ENCODE measurements around the gene TRAPPC6A. TPM values are rescaled to one million over a fixed set of nuclear protein-coding genes. Genes with fewer than 3 reads are reported as not detected.
A peak's percentile ranks its signal among the peaks of the same experiment; 100 is the strongest.

TRAPPC6A gene
- total RNA-seq, 1 donor from 2014 or later: 20.8 TPM

DNA sequence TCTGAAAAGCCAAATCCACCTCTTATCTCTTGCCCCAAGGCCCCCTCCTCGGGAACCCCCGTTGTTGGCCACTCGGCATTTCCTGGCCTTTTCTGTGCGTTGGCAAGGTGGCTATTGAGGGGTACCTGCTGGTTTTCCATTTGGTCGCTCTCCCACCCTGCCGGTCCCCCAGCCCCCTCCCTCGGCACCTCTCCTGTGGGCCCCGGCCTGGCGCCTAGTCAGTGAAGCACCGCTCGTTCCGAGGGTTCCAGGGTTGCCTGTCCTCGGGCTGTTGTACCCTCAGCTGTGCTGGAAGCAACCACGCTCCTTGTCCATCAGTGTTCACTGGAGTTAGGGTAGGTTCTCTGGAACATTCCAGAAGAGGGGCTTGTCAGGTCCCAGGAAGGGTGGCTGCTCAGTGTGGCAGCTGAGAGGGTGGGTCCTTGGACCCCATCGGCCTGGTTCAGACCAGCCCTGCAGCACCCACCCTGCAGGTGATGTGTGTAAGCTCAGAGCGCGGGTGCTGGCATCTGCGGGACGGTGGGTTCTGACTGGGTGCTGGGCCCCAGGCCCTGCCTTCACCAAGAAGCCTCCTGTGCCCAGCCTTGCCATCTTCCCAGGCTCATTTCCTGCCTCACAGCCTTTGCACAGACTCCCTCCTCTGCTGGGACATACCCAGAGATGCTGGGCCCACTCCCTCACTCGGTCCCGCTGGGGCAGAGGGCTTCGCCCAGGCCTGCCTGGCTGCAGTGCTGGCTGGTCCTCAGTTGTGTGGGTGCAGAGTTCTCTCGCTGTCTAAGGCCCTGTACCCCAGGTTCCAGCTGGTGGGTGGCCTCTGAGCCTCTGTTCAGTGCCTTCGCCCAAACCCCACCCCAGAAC lies 38.5 kb downstream of the TRAPPC6A start:
- no peak for ATAC-seq
- DNase-seq (ENCODE audit: low spot score): no peak
- intact Hi-C loops (cut with DNase I): no loop called here

DNA sequence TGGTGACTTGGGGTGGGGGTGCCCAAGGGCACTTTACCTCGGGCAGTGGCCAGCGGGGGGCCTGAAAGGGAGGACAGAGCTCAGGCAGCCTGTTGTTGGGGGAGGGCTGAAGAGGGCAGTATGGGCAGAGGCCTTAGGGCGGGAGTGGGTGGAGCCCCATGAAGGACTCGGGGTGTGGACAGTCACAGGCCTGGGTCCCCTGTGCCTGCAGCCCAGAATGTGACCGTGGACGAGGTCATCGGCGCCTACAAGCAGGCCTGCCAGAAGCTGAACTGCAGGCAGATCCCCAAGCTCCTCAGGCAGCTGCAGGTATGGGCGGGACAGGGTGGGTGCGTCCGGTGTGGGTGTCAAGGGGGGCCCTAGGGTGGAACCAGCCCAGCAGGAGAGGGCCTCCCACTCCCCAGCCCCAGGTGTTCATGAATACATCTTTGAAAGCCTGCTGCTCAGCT lies 39.7 kb downstream of the TRAPPC6A start:
- DNase-seq (ENCODE audit: low spot score): no peak
- ATAC-seq: no peak
- intact Hi-C loops (cut with DNase I): no loop called here

DNA sequence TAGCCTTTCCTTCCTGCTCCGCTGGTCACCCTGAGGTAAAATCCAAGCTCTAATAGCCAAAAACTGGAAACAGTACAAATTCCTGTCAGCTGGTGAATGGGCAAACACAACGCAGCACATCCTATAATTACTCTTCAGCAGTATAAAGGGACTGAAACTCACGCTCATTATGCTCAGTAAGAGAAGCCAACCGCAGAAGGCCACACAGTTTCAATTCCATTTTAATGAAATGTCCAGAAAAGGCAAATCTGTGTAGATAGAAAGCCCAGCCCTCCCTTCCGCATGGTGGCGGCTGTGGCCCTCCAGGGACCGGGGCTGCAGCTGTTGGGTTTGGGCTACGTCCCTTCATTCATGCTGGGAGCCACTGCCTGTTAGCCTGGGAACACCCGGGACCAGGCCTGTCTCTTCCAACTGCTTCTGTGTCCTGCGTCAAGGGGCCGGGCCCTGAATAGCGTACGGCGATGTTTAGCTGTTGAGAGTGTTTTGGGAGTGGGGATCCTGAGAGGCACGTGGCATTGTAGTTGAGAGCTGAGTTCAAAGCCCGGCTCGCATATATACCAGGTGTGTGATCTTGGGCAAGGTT lies 40.8 kb downstream of the TRAPPC6A start:
- DNase-seq (ENCODE audit: low spot score) (no peak), ATAC-seq (peak; percentile 77)
- intact Hi-C loops (cut with DNase I): no loop called here

DNA sequence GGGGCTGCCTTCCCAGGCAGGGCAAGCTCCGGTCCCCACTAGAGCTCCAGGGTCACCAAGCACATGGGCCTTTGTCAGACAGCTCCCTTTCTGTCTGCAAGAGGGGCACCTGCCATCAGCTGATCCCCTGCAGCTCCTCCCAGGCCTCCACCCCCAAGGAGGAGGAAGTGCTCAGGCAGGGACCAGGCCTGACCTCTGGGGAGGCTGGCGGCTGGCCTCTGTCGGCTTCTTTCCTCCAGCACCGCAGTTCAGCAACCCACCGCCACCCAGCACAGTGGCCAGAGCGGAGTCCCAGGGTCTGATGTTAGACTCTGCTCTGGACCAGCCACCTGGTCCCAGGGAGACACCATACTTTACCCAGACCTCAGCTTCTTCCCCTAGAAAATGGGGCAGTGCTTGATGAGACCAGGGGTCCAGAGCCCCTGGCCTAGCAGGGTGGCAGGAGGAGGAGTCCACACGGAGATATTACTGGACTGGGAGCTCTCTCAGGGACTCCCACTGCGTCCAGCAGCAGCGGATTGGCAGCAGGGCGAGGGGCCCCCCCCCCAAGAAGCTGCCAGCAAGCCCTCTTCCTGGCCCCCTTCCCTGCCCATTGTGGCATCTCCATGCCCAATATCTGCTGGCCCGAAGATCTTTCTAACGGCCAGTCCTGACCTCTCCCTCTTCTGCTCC lies 41.4 kb downstream of the TRAPPC6A start:
- DNase-seq (ENCODE audit: low spot score): no peak
- ATAC-seq: no peak
- intact Hi-C loops (cut with DNase I): no loop called here

DNA sequence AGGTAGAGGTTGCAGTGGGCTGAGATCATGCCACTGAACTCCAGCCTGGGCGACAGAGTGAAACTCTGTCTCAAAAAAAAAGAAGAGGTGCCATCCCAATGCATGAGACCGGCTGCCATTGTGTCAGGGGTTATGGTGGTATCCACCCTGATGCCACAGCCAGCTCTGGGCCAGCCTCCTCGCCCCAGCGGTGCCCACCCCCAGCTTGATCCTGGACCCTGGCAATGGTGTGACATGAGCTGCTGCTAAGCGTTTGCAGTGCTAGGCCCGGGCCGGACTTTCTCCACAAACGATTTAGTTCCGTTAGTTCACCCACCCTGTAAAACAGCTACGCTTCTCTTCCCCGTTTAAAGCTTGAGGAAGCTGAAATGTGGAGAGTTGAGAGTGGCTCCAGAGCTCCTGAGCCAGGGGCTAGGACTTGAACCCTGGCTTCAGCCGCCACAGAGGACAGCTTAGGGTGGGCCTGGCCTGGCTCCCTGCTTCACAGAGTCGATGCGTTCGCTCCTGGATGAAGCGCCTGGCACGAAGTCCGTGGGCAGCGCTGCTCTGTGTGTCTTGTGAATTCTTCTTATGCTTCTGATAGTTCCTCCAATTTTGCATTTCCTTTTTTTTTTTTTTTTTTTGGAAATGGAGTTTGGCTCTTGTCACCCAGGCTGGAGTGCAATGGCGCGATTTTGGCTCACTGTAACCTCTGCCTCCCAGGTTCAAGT lies 42.7 kb downstream of the TRAPPC6A start:
- intact Hi-C loops (cut with DNase I): no loop called here
- ATAC-seq (no peak), DNase-seq (ENCODE audit: low spot score) (no peak)

DNA sequence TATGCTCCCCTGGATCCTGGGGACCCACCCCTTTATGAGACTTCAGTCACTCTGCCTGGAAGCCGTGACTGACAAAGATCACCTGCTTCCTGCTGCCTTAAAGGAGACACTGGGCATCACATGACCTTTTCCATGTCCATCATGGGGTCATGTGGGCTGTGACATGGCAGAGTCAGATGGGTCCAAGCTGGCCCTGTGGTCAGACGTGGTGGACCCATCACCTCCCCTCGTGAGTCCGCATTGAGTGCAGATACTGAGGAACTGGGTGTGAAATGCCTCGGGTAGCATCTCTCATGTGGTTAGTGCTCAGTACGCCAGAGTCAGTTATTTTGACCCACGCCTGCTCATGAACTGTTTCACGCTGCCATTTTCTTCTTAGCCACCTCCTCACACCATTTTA lies 44.4 kb downstream of the TRAPPC6A start:
- DNase-seq (ENCODE audit: low spot score) (no peak), ATAC-seq (no peak)
- intact Hi-C loops (cut with DNase I): no loop called here

DNA sequence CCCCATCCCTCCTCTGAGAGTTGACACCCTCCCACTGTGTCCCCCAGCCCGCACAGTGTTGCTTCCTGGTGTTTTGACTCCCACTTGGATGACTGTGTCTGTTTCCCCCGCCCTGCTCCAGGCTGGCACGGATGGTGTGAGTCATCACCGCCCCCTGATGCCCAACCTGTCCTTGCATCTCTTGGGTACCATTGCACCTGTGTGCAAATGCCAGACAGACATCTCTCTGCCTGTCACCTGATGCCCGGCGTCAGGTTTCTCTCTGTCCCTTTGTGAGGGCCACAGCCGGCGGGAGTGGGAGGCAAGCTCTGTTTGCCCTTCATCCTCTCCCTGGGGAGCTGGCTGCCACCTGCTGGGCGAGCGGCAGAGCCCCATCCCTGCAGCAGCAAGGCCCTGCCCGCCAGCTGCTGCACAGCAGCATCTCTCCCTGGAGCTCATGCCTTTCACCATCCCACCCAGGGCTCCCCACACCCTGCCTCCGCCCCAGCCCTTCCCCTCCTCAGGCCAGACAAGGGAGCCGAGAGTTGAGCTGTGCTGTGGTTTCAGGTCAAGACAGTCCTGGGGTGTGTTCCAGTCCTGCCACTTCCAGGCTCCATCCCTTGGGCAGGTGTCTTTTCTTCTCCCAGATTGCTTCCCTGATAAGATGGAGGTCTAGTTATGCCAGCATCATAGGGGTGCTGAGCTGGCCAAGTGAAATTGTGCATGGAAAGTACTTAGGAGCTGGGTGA lies 47.0 kb downstream of the TRAPPC6A start:
- ATAC-seq: no peak
- intact Hi-C loops (cut with DNase I): no loop called here
- DNase-seq (ENCODE audit: low spot score): no peak

DNA sequence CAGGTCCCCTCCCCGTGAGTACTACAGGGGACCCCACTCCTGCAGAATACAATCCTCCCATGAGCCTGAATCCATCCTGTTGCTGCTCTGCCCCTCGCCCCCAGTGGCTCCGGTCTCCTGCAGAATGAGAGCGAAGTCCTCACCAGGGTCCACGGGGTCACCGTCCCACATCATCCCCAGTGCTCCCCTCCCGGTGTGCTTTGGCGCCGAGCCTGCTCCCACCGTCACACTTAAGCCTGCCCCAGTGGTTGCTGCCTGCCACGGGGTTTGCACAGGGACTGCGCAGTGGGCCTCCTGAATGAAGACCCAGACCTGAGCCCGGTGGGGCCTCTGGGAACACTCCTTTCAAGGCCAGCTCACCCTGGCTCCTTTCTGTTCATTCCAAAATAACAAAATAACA lies 47.8 kb downstream of the TRAPPC6A start:
- DNase-seq (ENCODE audit: low spot score): no peak
- intact Hi-C loops (cut with DNase I): no loop called here
- ATAC-seq: no peak

DNA sequence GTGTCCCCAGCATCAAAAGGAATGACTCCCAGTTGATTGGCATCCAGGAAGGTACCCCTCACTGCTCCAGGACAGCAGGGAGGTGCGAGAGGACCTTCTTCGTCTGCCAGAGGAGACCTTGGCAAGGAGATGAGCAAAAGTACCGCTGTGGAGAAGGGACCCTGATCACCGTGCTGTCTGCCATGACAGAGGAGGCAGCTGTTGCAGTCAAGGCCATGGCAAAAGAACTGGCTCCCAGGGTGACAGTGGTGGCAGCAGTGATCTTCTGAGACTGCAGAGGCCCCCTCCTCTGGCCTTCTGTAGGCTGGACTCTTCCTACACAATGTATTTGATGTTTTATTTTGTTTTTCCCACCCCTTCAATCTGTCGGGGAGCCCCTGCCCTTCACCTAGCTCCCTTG lies 49.2 kb downstream of the TRAPPC6A start:
- no peak for DNase-seq (ENCODE audit: low spot score)
- ATAC-seq: no peak
- intact Hi-C loops (cut with DNase I): no loop called here

DNA sequence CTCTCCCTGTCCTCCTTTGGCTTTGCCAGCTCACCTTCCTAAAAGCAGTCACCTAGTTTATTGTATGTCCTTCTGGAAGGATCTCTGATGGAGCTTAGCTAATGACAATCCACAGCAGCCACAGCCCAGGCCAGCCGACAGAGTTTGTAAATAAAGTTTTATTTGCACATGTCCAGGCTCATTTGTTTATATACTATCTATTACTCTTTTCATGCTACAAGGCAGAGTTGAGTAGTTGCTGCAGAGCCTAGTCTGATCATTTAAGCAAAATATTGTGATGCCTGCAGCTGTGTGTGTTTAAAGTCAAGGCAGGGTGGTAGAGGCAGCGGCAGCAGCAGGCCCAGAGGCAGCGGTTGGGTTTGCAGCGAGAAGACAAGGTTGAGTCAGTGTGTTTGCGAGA lies 49.9 kb downstream of the TRAPPC6A start:
- intact Hi-C loops (cut with DNase I): no loop called here
- no peak for ATAC-seq
- no peak for DNase-seq (ENCODE audit: low spot score)

DNA sequence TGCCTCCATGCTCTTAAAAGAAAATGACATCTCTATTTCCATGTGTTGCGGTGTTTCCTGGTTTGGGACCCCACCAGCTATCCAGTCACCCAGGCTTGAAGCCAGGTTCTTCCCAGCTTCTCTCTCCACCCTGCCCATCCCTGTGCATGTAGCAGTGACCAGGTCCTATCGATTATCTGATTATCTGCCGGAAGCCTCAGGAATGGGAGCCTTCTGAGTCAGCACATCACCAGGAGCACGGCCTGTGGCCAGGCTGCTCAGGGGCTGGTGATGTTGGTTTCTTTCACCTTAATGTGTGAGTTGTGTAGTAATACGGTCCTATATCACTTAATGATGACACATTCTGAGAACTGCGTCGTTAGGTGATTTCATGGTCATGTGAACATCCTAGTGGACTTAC lies 51.4 kb downstream of the TRAPPC6A start:
- ATAC-seq (no peak), DNase-seq (ENCODE audit: low spot score) (no peak)
- intact Hi-C loops (cut with DNase I): no loop called here

DNA sequence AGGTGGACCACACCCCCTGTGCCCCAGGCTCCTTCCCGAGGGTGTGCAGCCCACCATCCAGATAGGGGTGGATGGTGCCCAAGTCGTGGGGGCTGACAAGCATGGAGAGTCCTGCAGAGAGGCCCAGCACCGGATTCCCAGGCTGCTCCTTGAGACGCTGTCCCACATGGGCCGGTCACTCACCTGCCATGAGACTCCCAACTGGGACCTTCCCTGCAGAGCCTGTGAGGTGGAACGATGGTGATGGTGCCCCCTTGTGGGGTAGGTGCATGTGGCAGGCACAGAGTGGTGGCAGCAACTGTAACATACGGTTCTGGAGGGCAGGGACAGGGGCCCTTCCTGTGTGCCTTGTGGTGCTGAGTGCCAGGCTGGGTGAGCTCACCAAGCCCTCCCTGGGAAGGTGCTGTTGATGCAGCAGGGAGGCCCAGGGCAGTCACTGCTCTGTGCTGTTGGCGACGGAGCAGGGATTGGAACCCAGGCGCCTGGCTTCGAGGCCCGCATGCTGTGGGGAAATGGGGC lies 52.0 kb downstream of the TRAPPC6A start:
- peak; percentile 18 for ATAC-seq

DNA sequence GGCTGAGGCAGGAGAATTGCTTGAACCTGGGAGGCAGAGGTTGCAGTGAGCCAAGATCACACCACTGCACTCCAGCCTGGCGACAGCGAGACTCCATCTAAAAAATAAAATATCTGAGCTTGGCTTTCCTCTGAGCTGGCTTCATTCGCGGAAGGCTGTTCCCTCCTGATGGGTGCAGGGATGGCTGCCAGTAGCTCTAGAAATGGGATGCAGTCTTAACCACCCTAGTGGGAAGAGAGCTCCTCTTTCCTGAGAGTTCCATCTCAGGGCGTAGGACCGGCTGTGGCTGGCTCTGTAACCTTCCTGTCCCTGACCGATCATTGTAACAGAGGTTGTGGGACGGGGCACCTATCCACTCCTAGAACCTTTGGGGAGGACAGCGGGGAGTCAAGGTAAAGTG lies 52.7 kb downstream of the TRAPPC6A start:
- no peak for DNase-seq (ENCODE audit: low spot score)
- no peak for ATAC-seq
- intact Hi-C loops (cut with DNase I): no loop called here

More for the DNA sequence above, 52.0 kb downstream of the TRAPPC6A start:
- intact Hi-C loops (cut with DNase I): no loop called here
- peak; percentile 70 for DNase-seq (ENCODE audit: low spot score)

DNA sequence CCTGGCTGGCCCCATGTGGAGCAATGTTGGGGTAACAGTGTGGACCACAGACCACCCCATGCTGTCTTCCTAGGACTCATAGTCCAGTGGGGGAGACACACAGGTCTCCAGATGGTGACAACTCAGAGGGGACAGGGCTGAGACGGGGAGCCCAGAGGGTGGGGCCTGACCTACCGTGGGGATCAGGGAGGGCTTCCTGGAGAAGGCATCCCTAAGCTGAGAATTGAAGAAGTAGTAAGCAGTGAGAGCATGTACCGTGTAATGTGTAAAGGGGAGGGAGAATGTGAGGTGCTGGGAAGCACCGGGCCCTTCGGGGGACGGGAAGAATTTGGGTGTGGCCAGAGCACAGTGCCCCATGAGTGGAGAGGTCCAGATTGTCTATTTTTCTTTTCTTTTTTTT lies 54.0 kb downstream of the TRAPPC6A start:
- ATAC-seq: no peak
- intact Hi-C loops (cut with DNase I): no loop called here
- no peak for DNase-seq (ENCODE audit: low spot score)

DNA sequence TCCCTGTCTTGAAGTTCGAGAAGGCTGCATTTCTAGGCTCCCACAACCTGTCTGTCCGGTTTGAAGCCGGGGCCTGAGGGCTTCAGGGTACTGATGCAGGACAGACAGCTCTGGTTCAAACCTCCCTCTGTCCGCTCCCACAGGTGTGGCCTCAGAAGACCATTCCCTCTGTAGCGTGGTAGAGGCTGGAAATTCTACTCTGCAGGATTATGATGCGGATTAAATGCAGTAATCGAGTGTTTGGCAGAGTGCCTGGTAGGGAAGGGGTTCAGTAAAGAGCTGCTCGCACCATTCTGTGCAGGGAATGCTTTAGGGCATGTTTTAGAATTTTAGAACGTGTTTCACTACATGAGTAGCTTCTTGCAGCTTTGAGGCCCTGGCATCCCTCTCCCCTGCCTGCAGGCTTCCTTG lies 54.6 kb downstream of the TRAPPC6A start:
- ATAC-seq (no peak), DNase-seq (ENCODE audit: low spot score) (no peak)
- intact Hi-C loops (cut with DNase I): no loop called here

DNA sequence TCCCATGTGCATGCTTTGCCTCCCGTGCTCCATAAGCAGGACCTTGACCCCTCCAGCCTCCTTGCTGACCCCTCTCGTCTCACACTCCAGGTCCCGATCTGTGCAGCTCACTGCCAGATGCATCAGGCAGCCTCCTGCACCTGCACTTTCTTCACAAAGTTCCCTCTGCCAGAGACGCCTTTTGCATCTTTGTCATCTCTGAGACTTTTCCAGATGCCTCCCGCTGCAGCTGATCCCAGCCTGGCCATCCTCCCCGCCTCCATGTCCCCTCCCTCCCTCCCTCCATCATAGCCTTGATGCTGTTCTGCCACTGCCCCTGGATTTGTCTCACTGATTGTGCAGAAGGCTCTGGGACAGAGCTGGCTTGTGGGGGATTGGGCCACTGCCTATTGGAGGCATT lies 55.2 kb downstream of the TRAPPC6A start:
- no peak for DNase-seq (ENCODE audit: low spot score)
- intact Hi-C loops (cut with DNase I): no loop called here
- ATAC-seq: no peak

DNA sequence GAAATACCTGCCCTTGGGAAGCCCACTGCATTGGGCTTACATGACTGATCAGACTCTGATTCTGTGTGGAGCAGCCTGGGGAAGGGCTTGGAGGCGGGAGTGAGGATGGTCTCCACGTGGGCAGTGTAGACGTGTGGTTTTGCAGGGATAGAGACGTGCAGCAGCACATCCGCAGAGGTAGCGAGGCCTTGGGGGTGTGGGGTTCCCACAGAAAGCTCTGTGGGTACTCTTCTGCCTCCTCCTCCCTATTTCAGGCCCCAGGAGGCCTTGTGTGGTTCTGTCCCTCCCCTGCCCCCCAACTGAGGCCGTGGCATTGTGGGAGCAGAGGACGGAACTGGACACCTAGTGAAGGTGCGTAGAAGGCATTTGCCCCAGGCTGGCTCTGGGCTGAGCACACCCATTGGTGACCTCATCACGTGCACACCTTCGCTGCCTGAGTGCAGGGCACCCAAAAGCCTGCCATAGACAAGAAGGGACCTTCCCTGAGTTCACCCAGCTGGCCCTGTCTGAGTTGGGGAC lies 56.2 kb downstream of the TRAPPC6A start:
- intact Hi-C loops (cut with DNase I): no loop called here

DNA sequence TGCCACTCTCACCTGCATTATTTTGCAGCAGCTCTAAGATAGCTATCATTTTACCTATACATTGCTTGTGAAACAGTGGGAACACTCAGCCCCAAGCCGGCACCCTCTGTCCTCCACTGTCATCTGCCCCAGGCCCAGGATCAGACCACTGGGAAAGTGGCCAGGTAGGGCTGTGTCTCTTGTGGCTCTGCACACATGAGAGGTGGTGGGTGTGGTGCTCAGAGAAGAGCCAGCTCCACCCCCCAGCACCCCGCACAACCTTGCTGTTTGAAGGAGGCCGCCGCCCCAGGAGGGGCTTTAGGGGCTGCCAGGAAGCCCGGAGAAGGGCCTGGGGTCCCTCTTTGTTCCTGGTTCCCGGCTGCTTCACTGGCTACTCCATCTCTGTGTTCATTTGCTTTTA lies 58.5 kb downstream of the TRAPPC6A start:
- intact Hi-C loops (cut with DNase I): no loop called here
- ATAC-seq: no peak

More for the DNA sequence above, 56.2 kb downstream of the TRAPPC6A start:
- DNase-seq (ENCODE audit: low spot score) (no peak), ATAC-seq (no peak)

More for the DNA sequence above, 58.5 kb downstream of the TRAPPC6A start:
- DNase-seq (ENCODE audit: low spot score): no peak

Measured in sciatic nerve (tissue), 2 donors.